Measurements from ENCODE around the gene NEDD4. TPM values are rescaled to one million over a fixed set of nuclear protein-coding genes. Genes with fewer than 3 reads are reported as not detected.

NEDD4 gene
- polyA plus RNA-seq, 3 donors = 1.2 to 3.8 (median 1.3) TPM

GRCh38 chr15:55816017-55816416, 177.4 kb downstream of the NEDD4 start:
- H3K9ac ChIP-seq (ENCODE audit: insufficient read depth, low read length, poor library complexity, severe bottlenecking) = no peak overlapping the region
- Mint-ChIP-seq H3K9me3 (peaks cover 0 to 1% (median 0%) of the 10 kb centered on the region in 7 donors), H3K27me3 (ENCODE audit: low read depth in 3 of 3) (peaks cover 0 to 3% (median 3%) of the 10 kb centered on the region in 3 donors), H3K4me3 (no peak overlapping the region), H3K27ac (no peak overlapping the region), H3K36me3 (no peaks in the 10 kb centered on the region), H3K4me1 (no peaks in the 10 kb centered on the region)
- no peak overlapping the region for H3K4me3 ChIP-seq (replicated peaks in 1 of 3; ENCODE audit: low read depth in 2 of 3, low read length in 3 of 3)
- no peaks in the 10 kb centered on the region for H3K9me3 ChIP-seq (replicated peaks in 1 of 2; ENCODE audit: control insufficient read depth in 1 of 2, insufficient read depth in 1 of 2, low read length in 2 of 2)
- no peak overlapping the region for H2AFZ ChIP-seq (ENCODE audit: insufficient read depth, low read depth, low read length, poor library complexity, severe bottlenecking)
- no peaks in the 10 kb centered on the region for H4K20me1 ChIP-seq (ENCODE audit: insufficient read depth, low read length)
- TF ChIP-seq CTCF (IDR thresholded peaks at IDR 0.05) = no peak
- no peaks in the 10 kb centered on the region for H3K27me3 ChIP-seq (ENCODE audit: control insufficient read depth in 2 of 2, insufficient read depth in 2 of 2, low read length in 2 of 2)
- no peaks in the 10 kb centered on the region for H3K36me3 ChIP-seq (replicated peaks in 1 of 2; ENCODE audit: control insufficient read depth in 1 of 2, insufficient read depth in 2 of 2, low read length in 2 of 2)
- no peak for DNase-seq
- no peaks in the 10 kb centered on the region for H3K4me1 ChIP-seq (ENCODE audit: control insufficient read depth in 1 of 2, insufficient read depth in 2 of 2, low read length in 2 of 2)
- intact Hi-C loops (cut with micrococcal nuclease) = no loop called here
- H3K4me2 ChIP-seq (replicated peaks; ENCODE audit: extremely low read depth, low read length, poor library complexity, severe bottlenecking) = no peak overlapping the region
- no peak overlapping the region for H3K27ac ChIP-seq (ENCODE audit: low read depth in 1 of 2, low read length in 2 of 2)
- no peaks in the 10 kb centered on the region for H3K79me2 ChIP-seq (ENCODE audit: insufficient read depth, low read length)

GRCh38 chr15:55802600-55803376, 190.6 kb downstream of the NEDD4 start:
- Histone ChIP-seq H3K79me2 (ENCODE audit: insufficient read depth, low read length) (no peaks in the 10 kb centered on the region), H3K4me3 (replicated peaks in 1 of 3; ENCODE audit: low read depth in 2 of 3, low read length in 3 of 3) (no peak overlapping the region), H3K36me3 (replicated peaks in 1 of 2; ENCODE audit: control insufficient read depth in 1 of 2, insufficient read depth in 2 of 2, low read length in 2 of 2) (no peaks in the 10 kb centered on the region), H4K20me1 (ENCODE audit: insufficient read depth, low read length) (no peaks in the 10 kb centered on the region), H3K27ac (ENCODE audit: low read depth in 1 of 2, low read length in 2 of 2) (no peak overlapping the region), H3K4me1 (ENCODE audit: control insufficient read depth in 1 of 2, insufficient read depth in 2 of 2, low read length in 2 of 2) (no peaks in the 10 kb centered on the region), H3K9ac (ENCODE audit: insufficient read depth, low read length, poor library complexity, severe bottlenecking) (no peak overlapping the region), H3K27me3 (ENCODE audit: control insufficient read depth in 2 of 2, insufficient read depth in 2 of 2, low read length in 2 of 2) (no peaks in the 10 kb centered on the region), H2AFZ (ENCODE audit: insufficient read depth, low read depth, low read length, poor library complexity, severe bottlenecking) (no peak overlapping the region), H3K4me2 (replicated peaks; ENCODE audit: extremely low read depth, low read length, poor library complexity, severe bottlenecking) (no peak overlapping the region), H3K9me3 (replicated peaks in 1 of 2; ENCODE audit: control insufficient read depth in 1 of 2, insufficient read depth in 1 of 2, low read length in 2 of 2) (no peaks in the 10 kb centered on the region)
- peaks cover 0 to 6% (median 3%) of the 10 kb centered on the region in 3 donors for H3K27me3 Mint-ChIP-seq (ENCODE audit: low read depth in 3 of 3)
- WGBS (ENCODE audit: insufficient coverage) = 100% methylated on average over 2 of the region's 5 CpGs
- no peak for DNase-seq
- H3K36me3 Mint-ChIP-seq = no peaks in the 10 kb centered on the region
- peak overlapping the region in 2 of 7 donors; percentile 38 to 48 for H3K27ac Mint-ChIP-seq
- no peak for TF ChIP-seq CTCF (IDR thresholded peaks at IDR 0.05)
- H3K4me1 Mint-ChIP-seq = no peaks in the 10 kb centered on the region
- H3K9me3 Mint-ChIP-seq = peaks cover 0 to 3% (median 0%) of the 10 kb centered on the region in 7 donors
- H3K4me3 Mint-ChIP-seq = no peak overlapping the region
- intact Hi-C loops (cut with micrococcal nuclease) = no loop called here
